A549 (cell line): ENCODE data around the gene PDGFC.

ENCODE experiments used
- BHLHE40 ChIP-seq: IDR thresholded peaks from 2 replicates; pipeline ENCODE4 v1.6.1; 2012; ENCODE audit warnings: low read depth, low read length, inconsistent platforms
- CBX2 ChIP-seq: fragments of 200-600 bp; sonication (generic); IDR thresholded peaks from 2 replicates; pipeline ENCODE4 v1.6.1; 2016; ENCODE audit warnings: low read depth, mild to moderate bottlenecking, borderline replicate concordance
- CEBPB ChIP-seq, 2 experiments: fragments of >200 bp in 1 of 2; sonication (Bioruptor Twin) in 1 of 2; formaldehyde crosslinking in 1 of 2; IDR thresholded peaks; 2 replicates each; pipeline ENCODE4 v1.6.1; 2012 to 2016
- CHD4 ChIP-seq: fragments of 200-600 bp; sonication (generic); IDR thresholded peaks from 2 replicates; pipeline ENCODE4 v1.6.1; 2016; ENCODE audit warnings: antibody characterized with exemption, mild to moderate bottlenecking, borderline replicate concordance
- EP300 ChIP-seq, 2 experiments: fragments of >200 bp; sonication (Bioruptor Twin); formaldehyde crosslinking; IDR thresholded peaks; 2 replicates in 1 of 2; 3 replicates in 1 of 2; pipeline ENCODE4 v1.6.1; 2016 to 2017
- MAFK ChIP-seq: fragments of 450-650 bp; IDR thresholded peaks from 2 replicates; pipeline ENCODE4 v1.6.1; 2014; ENCODE audit not compliant: partially characterized antibody
- POLR2A ChIP-seq: IDR thresholded peaks from 2 replicates; pipeline ENCODE4 v1.6.1; 2012; ENCODE audit warnings: mild to moderate bottlenecking, low read length
- RAD21 ChIP-seq, 2 experiments: fragments of >200 bp in 1 of 2; sonication (Bioruptor Twin) in 1 of 2; formaldehyde crosslinking in 1 of 2; IDR thresholded peaks in 1 of 2; conservative IDR thresholded peaks in 1 of 2; 2 replicates in 1 of 2; 3 replicates in 1 of 2; pipeline ENCODE4 v1.6.1; 2012 to 2018; ENCODE audit warnings: inconsistent platforms in 1 of 2
- RCOR1 ChIP-seq: fragments of 150-350 bp; IDR thresholded peaks from 2 replicates; pipeline ENCODE4 v1.6.1; 2014; ENCODE audit warnings: antibody characterized with exemption, low read length, low read depth
- SMC3 ChIP-seq: fragments of >200 bp; sonication (Bioruptor Twin); formaldehyde crosslinking; IDR thresholded peaks from 3 replicates; pipeline ENCODE4 v1.6.1; 2018; ENCODE audit warnings: inconsistent platforms
- ZFP36 ChIP-seq: fragments of 450-650 bp; IDR thresholded peaks from 2 replicates; pipeline ENCODE4 v1.6.1; 2014; ENCODE audit warnings: borderline replicate concordance; ENCODE audit not compliant: partially characterized antibody
- TF ChIP-seq, protein P1 (sequence below): fragments of >200 bp; sonication (Bioruptor Twin); formaldehyde crosslinking; IDR thresholded peaks from 3 replicates; pipeline ENCODE4 v1.5.1; 2016
- TF ChIP-seq, protein P2 (sequence below): IDR thresholded peaks from 2 replicates; pipeline ENCODE4 v1.6.1; 2012

DNA sequence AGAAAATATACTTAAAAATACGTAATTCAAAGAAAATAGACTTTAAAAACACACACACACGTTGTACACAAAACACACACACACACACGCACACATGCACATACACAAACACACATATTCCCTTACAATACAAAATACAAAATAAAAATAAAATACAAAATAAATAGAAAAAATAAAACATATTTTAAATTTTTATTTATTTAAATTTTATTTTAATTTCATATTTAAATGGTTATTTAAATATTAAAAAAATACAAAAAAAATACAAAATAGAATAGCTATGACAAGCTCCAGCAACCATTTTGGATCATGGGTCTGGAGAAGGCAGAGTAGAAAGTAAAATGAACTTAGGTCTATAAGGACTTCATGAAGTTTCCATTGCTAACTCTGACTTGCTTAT lies 34.2 kb upstream of the PDGFC start:
- no peak for TF ChIP-seq ZFP36
- no peak for TF ChIP-seq MAFK
- TF ChIP-seq POLR2A, result no peak
- TF ChIP-seq SMC3, result no peak
- TF ChIP-seq CHD4, result no peak
- TF ChIP-seq BHLHE40, result no peak
- TF ChIP-seq, protein P1, sequence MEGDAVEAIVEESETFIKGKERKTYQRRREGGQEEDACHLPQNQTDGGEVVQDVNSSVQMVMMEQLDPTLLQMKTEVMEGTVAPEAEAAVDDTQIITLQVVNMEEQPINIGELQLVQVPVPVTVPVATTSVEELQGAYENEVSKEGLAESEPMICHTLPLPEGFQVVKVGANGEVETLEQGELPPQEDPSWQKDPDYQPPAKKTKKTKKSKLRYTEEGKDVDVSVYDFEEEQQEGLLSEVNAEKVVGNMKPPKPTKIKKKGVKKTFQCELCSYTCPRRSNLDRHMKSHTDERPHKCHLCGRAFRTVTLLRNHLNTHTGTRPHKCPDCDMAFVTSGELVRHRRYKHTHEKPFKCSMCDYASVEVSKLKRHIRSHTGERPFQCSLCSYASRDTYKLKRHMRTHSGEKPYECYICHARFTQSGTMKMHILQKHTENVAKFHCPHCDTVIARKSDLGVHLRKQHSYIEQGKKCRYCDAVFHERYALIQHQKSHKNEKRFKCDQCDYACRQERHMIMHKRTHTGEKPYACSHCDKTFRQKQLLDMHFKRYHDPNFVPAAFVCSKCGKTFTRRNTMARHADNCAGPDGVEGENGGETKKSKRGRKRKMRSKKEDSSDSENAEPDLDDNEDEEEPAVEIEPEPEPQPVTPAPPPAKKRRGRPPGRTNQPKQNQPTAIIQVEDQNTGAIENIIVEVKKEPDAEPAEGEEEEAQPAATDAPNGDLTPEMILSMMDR, result no peak
- TF ChIP-seq RAD21 (conservative IDR thresholded peaks at IDR 0.05 in 1 of 2, IDR thresholded peaks at IDR 0.05 in 1 of 2), result no peak
- TF ChIP-seq, protein P2, sequence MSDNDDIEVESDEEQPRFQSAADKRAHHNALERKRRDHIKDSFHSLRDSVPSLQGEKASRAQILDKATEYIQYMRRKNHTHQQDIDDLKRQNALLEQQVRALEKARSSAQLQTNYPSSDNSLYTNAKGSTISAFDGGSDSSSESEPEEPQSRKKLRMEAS, result no peak
- no peak for TF ChIP-seq RCOR1
- TF ChIP-seq CBX2, result no peak
- no peak for TF ChIP-seq CEBPB (IDR thresholded peaks at IDR 0.05)
- TF ChIP-seq EP300 (IDR thresholded peaks at IDR 0.05), result no peak
